ENCODE measurements around the gene CPNE4.

CPNE4 gene

DNA sequence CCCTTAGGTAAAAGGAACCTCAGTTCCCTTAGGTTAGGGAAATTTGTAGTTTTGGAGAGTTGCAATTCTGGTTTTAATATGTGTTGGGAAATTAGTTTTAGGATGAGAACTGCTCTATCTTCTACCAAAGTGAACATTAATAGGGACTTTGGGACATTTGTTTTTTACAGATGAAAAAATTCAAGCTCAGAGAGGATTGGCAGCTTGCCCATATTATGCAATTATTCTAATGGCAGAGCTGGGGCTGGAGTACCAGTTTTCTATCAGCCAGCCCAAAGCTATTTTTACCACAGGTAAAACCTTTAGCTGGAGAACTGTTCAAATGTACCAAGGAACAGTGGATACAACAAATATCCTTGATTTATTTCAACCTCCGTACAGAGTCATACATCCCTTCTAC, 127.0 kb downstream of the CPNE4 start:
- TF ChIP-seq, protein P1, sequence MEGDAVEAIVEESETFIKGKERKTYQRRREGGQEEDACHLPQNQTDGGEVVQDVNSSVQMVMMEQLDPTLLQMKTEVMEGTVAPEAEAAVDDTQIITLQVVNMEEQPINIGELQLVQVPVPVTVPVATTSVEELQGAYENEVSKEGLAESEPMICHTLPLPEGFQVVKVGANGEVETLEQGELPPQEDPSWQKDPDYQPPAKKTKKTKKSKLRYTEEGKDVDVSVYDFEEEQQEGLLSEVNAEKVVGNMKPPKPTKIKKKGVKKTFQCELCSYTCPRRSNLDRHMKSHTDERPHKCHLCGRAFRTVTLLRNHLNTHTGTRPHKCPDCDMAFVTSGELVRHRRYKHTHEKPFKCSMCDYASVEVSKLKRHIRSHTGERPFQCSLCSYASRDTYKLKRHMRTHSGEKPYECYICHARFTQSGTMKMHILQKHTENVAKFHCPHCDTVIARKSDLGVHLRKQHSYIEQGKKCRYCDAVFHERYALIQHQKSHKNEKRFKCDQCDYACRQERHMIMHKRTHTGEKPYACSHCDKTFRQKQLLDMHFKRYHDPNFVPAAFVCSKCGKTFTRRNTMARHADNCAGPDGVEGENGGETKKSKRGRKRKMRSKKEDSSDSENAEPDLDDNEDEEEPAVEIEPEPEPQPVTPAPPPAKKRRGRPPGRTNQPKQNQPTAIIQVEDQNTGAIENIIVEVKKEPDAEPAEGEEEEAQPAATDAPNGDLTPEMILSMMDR (IDR thresholded peaks at IDR 0.05), result no peak
- Mint-ChIP-seq H3K4me3 (no peak overlapping the region), H3K4me1 (no peaks in the 10 kb centered on the region), H3K27ac (no peak overlapping the region), H3K9me3 (peaks cover 3% of the 10 kb centered on the region), H3K27me3 (ENCODE audit: low read depth, poor library complexity) (no peaks in the 10 kb centered on the region), H3K36me3 (ENCODE audit: low read depth) (no peaks in the 10 kb centered on the region)
- DNase-seq, result no peak

GRCh38 chr3:131903988-131904415, 130.8 kb downstream of the CPNE4 start:
- no peak for DNase-seq
- peaks cover 2% of the 10 kb centered on the region for H3K4me1 Mint-ChIP-seq
- H3K27ac Mint-ChIP-seq, result no peak overlapping the region
- peaks cover 3% of the 10 kb centered on the region for H3K9me3 Mint-ChIP-seq
- no peaks in the 10 kb centered on the region for H3K36me3 Mint-ChIP-seq (ENCODE audit: low read depth)
- no peak overlapping the region for H3K4me3 Mint-ChIP-seq
- TF ChIP-seq, protein P1 (IDR thresholded peaks at IDR 0.05), result no peak
- H3K27me3 Mint-ChIP-seq (ENCODE audit: low read depth, poor library complexity), result no peaks in the 10 kb centered on the region

GRCh38 chr3:131901686-131902085, 133.1 kb downstream of the CPNE4 start:
- no peaks in the 10 kb centered on the region for H3K27me3 Mint-ChIP-seq (ENCODE audit: low read depth, poor library complexity)
- no peaks in the 10 kb centered on the region for H3K9me3 Mint-ChIP-seq
- no peak overlapping the region for H3K27ac Mint-ChIP-seq
- TF ChIP-seq, protein P1 (IDR thresholded peaks at IDR 0.05), result no peak
- no peaks in the 10 kb centered on the region for H3K36me3 Mint-ChIP-seq (ENCODE audit: low read depth)
- H3K4me1 Mint-ChIP-seq, result peaks cover 6% of the 10 kb centered on the region
- no peak overlapping the region for H3K4me3 Mint-ChIP-seq
- no peak for DNase-seq

- TF ChIP-seq, protein P1 (IDR thresholded peaks at IDR 0.05), result no peak
- Mint-ChIP-seq H3K27me3 (ENCODE audit: low read depth, poor library complexity) (no peaks in the 10 kb centered on the region), H3K36me3 (ENCODE audit: low read depth) (no peaks in the 10 kb centered on the region), H3K9me3 (no peaks in the 10 kb centered on the region), H3K4me1 (peaks cover 6% of the 10 kb centered on the region), H3K27ac (no peak overlapping the region), H3K4me3 (no peak overlapping the region)
- no peak for DNase-seq
Observed at GRCh38 chr3:131900891-131901290, 133.9 kb downstream of the CPNE4 start.

GRCh38 chr3:131899021-131899420, 135.8 kb downstream of the CPNE4 start:
- Mint-ChIP-seq H3K27me3 (ENCODE audit: low read depth, poor library complexity) (peaks cover 3% of the 10 kb centered on the region), H3K4me1 (peaks cover 6% of the 10 kb centered on the region), H3K27ac (no peak overlapping the region), H3K4me3 (no peak overlapping the region), H3K9me3 (no peaks in the 10 kb centered on the region), H3K36me3 (ENCODE audit: low read depth) (no peaks in the 10 kb centered on the region)
- DNase-seq, result no peak
- TF ChIP-seq, protein P1 (IDR thresholded peaks at IDR 0.05), result no peak

DNA sequence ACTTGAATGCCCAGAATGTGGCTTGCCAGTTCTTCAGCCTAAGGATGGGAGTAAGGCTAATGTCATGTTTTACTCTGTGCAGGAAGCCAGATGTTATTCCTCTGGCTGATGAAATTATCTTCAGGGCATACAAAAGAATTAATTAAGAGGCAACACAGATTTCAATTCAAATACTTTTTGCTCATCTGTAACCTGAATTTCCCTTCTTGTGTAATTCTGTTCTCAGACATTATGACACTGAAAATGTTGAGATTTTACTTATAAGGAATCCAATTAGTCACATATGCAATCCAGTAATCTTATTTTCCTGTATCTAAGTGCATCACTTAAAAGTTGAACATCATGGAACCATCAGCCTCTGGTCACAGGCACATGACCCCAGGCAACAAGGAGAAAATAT, 136.5 kb downstream of the CPNE4 start:
- H3K4me1 Mint-ChIP-seq, result peaks cover 6% of the 10 kb centered on the region
- no peak overlapping the region for H3K27ac Mint-ChIP-seq
- no peaks in the 10 kb centered on the region for H3K36me3 Mint-ChIP-seq (ENCODE audit: low read depth)
- peaks cover 4% of the 10 kb centered on the region for H3K27me3 Mint-ChIP-seq (ENCODE audit: low read depth, poor library complexity)
- no peak overlapping the region for H3K4me3 Mint-ChIP-seq
- DNase-seq, result no peak
- H3K9me3 Mint-ChIP-seq, result no peaks in the 10 kb centered on the region
- TF ChIP-seq, protein P1 (IDR thresholded peaks at IDR 0.05), result no peak
